Uterus (tissue), 2 donors: ENCODE data around the gene MATK.

ENCODE experiments used
- POLR2A ChIP-seq, 2 donors: fragments of 450-650 bp; IDR thresholded peaks; one replicate each; pipeline ENCODE4 v1.6.1; 2016; ENCODE audit warnings: antibody characterized with exemption in 2 of 2, mild to moderate bottlenecking in 1 of 2, moderate library complexity in 1 of 2
- TF ChIP-seq, protein P1 (sequence below), 4 experiments: fragments of 200-600 bp in 2 of 4; fragments of 450-650 bp in 2 of 4; sonication (generic) in 2 of 4; IDR thresholded peaks; one replicate each; pipeline ENCODE4 v1.5.1; 2016 to 2019; ENCODE audit warnings: antibody characterized with exemption in 4 of 4, mild to moderate bottlenecking in 2 of 4, moderate library complexity in 1 of 4

DNA sequence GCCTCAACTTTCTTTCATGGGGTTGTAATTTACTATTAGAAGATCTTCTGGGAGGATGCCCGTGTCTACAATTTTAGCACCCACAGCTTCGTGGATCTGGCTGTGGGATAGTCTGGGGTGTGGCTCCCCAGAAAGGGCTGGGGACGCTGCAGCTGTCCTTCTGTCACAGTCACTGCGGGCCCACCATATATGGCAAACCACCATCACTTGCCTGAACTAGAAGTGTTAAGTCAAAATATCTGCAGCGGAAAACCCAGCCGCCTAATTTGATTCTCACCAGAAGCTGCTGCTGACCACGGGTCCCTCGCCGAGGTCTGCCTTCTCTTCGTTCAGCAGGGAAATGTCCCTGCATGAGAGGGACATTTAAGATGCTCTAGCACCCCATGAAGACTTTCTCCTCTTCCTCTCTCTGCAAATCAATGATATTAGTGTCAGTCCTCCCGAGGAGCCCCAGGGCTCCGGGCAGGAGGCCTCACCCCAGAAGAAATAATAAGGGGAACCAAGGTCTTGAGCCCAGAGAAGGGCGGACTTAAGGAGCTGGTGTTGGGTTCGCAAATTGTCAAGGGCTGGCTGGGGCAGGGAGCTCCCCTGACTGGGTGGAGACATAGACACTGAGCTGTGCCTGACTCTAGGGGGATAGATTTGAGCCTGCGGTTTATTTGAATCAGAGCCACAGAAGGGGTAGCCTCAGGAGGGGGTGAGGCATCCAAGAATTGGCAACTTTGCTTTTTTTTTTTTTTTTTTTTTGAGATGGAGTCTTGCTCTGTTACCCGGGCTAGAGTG, 3.0 kb upstream of the MATK start:
- TF ChIP-seq, protein P1, sequence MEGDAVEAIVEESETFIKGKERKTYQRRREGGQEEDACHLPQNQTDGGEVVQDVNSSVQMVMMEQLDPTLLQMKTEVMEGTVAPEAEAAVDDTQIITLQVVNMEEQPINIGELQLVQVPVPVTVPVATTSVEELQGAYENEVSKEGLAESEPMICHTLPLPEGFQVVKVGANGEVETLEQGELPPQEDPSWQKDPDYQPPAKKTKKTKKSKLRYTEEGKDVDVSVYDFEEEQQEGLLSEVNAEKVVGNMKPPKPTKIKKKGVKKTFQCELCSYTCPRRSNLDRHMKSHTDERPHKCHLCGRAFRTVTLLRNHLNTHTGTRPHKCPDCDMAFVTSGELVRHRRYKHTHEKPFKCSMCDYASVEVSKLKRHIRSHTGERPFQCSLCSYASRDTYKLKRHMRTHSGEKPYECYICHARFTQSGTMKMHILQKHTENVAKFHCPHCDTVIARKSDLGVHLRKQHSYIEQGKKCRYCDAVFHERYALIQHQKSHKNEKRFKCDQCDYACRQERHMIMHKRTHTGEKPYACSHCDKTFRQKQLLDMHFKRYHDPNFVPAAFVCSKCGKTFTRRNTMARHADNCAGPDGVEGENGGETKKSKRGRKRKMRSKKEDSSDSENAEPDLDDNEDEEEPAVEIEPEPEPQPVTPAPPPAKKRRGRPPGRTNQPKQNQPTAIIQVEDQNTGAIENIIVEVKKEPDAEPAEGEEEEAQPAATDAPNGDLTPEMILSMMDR (IDR thresholded peaks at IDR 0.05): no peak
- no peak for TF ChIP-seq POLR2A (IDR thresholded peaks at IDR 0.05)
